Measurements from ENCODE around the gene HES1. TPM values are rescaled to one million over a fixed set of nuclear protein-coding genes. Genes with fewer than 3 reads are reported as not detected.

The HES1 gene
- total and polyA plus RNA-seq, 10 of the 15 experiments (the other 5 are each of a cell fraction or from before 2014, with no cell fraction given), result 0.46 to 5.3 (median 2.3) TPM

DNA sequence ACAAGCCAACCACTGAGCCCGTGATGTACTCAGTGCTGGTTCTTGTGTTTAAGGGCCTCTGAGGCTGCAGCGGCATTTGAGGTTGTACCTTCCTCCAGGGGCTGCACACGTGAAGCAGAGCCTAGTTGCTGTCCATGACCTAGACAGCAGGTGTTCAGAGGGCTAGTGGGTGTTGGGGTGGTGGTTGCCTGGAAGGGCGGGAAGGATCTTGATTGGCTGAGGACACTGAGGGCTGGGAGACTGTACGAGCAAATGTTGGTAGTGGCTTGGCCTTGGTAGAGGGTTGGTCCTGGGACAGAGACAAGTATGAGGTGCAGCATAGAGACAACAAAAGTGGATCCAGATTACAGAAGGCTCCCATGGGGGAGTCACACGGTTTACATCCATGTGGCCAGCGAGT, 17.0 kb upstream of the HES1 start:
- DNase-seq (ENCODE audit: low read depth, low spot score), result no peak
- CTCF ChIA-PET, result no interaction called here
- BruUV-seq (replicated peaks), result no TSS peak

More for the DNA sequence above, 17.0 kb upstream of the HES1 start:
- Histone ChIP-seq H3K9me3 (replicated peaks; ENCODE audit: control insufficient read depth, insufficient read depth, low read length) (no peaks in the 10 kb centered on the region), H3K27me3 (replicated peaks in 1 of 2; ENCODE audit: control insufficient read depth in 2 of 2, insufficient read depth in 2 of 2, low read length in 1 of 2) (no peaks in the 10 kb centered on the region; a peak in 2 of 4 replicates), H3K36me3 (ENCODE audit: control insufficient read depth in 2 of 2, insufficient read depth in 2 of 2, low read length in 1 of 2) (no peaks in the 10 kb centered on the region), H4K20me1 (ENCODE audit: control insufficient read depth, insufficient read depth) (no peaks in the 10 kb centered on the region), H3K4me1 (ENCODE audit: control insufficient read depth, insufficient read depth, low read length) (no peaks in the 10 kb centered on the region), H3K4me3 (no peak overlapping the region), H2AFZ (ENCODE audit: control insufficient read depth, low read depth, low read length) (no peak overlapping the region), H3K9ac (ENCODE audit: control insufficient read depth, insufficient read depth, low read length) (no peak overlapping the region), H3K79me2 (ENCODE audit: control insufficient read depth, insufficient read depth, low read length) (no peaks in the 10 kb centered on the region), H3K27ac (ENCODE audit: control insufficient read depth, insufficient read depth) (no peak overlapping the region), H3K4me2 (ENCODE audit: control insufficient read depth, insufficient read depth) (no peak overlapping the region)
- no peak for FAIRE-seq
- WGBS (ENCODE audit: insufficient coverage, insufficient replicate concordance, low lambda C conversion rate, missing lambda C conversion rate), result 68% methylated on average over 7 of the region's 7 CpGs
- no peak for ATAC-seq
- in situ Hi-C loops (cut with MboI), result no loop called here
- TF ChIP-seq HDGF (IDR thresholded peaks at IDR 0.05), result no peak
- TF ChIP-seq HDAC6 (IDR thresholded peaks at IDR 0.05; ENCODE audit: unreplicated experiment), result no peak
- TF ChIP-seq, protein P1, sequence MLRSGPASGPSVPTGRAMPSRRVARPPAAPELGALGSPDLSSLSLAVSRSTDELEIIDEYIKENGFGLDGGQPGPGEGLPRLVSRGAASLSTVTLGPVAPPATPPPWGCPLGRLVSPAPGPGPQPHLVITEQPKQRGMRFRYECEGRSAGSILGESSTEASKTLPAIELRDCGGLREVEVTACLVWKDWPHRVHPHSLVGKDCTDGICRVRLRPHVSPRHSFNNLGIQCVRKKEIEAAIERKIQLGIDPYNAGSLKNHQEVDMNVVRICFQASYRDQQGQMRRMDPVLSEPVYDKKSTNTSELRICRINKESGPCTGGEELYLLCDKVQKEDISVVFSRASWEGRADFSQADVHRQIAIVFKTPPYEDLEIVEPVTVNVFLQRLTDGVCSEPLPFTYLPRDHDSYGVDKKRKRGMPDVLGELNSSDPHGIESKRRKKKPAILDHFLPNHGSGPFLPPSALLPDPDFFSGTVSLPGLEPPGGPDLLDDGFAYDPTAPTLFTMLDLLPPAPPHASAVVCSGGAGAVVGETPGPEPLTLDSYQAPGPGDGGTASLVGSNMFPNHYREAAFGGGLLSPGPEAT (IDR thresholded peaks at IDR 0.05; ENCODE audit: low read depth), result no peak
- TF ChIP-seq BHLHE40 (IDR thresholded peaks at IDR 0.05; ENCODE audit: borderline replicate concordance in 1 of 2, low read depth in 2 of 2, low read length in 1 of 2), result no peak
- no peak for TF ChIP-seq SRF (IDR thresholded peaks at IDR 0.05; ENCODE audit: low read depth in 2 of 2, low read length in 2 of 2)
- TF ChIP-seq PAX5 (IDR thresholded peaks at IDR 0.05; ENCODE audit: borderline replicate concordance, low read depth, low read length), result no peak
- TF ChIP-seq, protein P2, sequence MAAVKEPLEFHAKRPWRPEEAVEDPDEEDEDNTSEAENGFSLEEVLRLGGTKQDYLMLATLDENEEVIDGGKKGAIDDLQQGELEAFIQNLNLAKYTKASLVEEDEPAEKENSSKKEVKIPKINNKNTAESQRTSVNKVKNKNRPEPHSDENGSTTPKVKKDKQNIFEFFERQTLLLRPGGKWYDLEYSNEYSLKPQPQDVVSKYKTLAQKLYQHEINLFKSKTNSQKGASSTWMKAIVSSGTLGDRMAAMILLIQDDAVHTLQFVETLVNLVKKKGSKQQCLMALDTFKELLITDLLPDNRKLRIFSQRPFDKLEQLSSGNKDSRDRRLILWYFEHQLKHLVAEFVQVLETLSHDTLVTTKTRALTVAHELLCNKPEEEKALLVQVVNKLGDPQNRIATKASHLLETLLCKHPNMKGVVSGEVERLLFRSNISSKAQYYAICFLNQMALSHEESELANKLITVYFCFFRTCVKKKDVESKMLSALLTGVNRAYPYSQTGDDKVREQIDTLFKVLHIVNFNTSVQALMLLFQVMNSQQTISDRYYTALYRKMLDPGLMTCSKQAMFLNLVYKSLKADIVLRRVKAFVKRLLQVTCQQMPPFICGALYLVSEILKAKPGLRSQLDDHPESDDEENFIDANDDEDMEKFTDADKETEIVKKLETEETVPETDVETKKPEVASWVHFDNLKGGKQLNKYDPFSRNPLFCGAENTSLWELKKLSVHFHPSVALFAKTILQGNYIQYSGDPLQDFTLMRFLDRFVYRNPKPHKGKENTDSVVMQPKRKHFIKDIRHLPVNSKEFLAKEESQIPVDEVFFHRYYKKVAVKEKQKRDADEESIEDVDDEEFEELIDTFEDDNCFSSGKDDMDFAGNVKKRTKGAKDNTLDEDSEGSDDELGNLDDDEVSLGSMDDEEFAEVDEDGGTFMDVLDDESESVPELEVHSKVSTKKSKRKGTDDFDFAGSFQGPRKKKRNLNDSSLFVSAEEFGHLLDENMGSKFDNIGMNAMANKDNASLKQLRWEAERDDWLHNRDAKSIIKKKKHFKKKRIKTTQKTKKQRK (IDR thresholded peaks at IDR 0.05; ENCODE audit: low read depth, low read length), result no peak
- TF ChIP-seq, protein P3, sequence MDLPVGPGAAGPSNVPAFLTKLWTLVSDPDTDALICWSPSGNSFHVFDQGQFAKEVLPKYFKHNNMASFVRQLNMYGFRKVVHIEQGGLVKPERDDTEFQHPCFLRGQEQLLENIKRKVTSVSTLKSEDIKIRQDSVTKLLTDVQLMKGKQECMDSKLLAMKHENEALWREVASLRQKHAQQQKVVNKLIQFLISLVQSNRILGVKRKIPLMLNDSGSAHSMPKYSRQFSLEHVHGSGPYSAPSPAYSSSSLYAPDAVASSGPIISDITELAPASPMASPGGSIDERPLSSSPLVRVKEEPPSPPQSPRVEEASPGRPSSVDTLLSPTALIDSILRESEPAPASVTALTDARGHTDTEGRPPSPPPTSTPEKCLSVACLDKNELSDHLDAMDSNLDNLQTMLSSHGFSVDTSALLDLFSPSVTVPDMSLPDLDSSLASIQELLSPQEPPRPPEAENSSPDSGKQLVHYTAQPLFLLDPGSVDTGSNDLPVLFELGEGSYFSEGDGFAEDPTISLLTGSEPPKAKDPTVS (IDR thresholded peaks at IDR 0.05; ENCODE audit: low read depth, low read length), result no peak
- no peak for TF ChIP-seq FOS (IDR thresholded peaks at IDR 0.05; ENCODE audit: borderline replicate concordance, extremely low read depth, insufficient read length)
- TF ChIP-seq SPI1 (IDR thresholded peaks at IDR 0.05; ENCODE audit: borderline replicate concordance, insufficient read depth, low read depth, low read length), result no peak
- no peak for TF ChIP-seq ZNF384 (IDR thresholded peaks at IDR 0.05; ENCODE audit: borderline replicate concordance, low read depth, low read length)
- intact Hi-C loops (cut with micrococcal nuclease; ENCODE audit: unreplicated experiment), result no loop called here
- ChIA-PET SMC1A (ENCODE audit: uncharacterized antibody, unreplicated experiment) (no interaction called here), POLR2A (no interaction called here), RAD21 (ENCODE audit: unreplicated experiment) (no interaction called here)

Data from GM12878 (cell line).